D721Med (cell line): ENCODE results near the gene PEAR1.
A peak's percentile ranks its signal among the peaks of the same experiment; 100 is the strongest.

Experiments
- DNase-seq: peaks from one replicate; pipeline ENCODE4 v3.0.0; 2011; ENCODE audit warnings: low spot score; ENCODE audit not compliant: insufficient read length
- FAIRE-seq: peaks from 2 replicates; lab custom pipeline; 2011; peaks lifted over from hg19 to GRCh38; lab: Jason Lieb, UNC
- CTCF ChIP-seq: IDR thresholded peaks from 2 replicates; pipeline ENCODE4 v1.5.1; 2012; ENCODE audit warnings: mild to moderate bottlenecking, control low read depth; ENCODE audit not compliant: insufficient read depth; ENCODE audit errors: missing control alignments

PEAR1 gene

GRCh38 chr1:156886583-156887281 lies 6.8 kb upstream of the PEAR1 start:
- no peak for FAIRE-seq
- no peak for DNase-seq

GRCh38 chr1:156887317-156887716 lies 6.2 kb upstream of the PEAR1 start:
- no peak for DNase-seq
- no peak for FAIRE-seq
- no peak for TF ChIP-seq CTCF

More at GRCh38 chr1:156886583-156887281, 6.8 kb upstream of the PEAR1 start:
- TF ChIP-seq CTCF: no peak

- DNase-seq (no peak), FAIRE-seq (no peak)
- no peak for TF ChIP-seq CTCF
Observed at GRCh38 chr1:156887734-156888133, 5.8 kb upstream of the PEAR1 start.

- peak; percentile 83 for DNase-seq
- FAIRE-seq: peak; percentile 70
- TF ChIP-seq CTCF: peak; percentile 98
Observed at GRCh38 chr1:156889802-156890580, 3.5 kb upstream of the PEAR1 start.

- peak; percentile 92 for TF ChIP-seq CTCF
- DNase-seq (peak; percentile 88), FAIRE-seq (no peak)
Observed at GRCh38 chr1:156892190-156893047, 1.1 kb upstream of the PEAR1 start.

- DNase-seq (no peak), FAIRE-seq (no peak)
- no peak for TF ChIP-seq CTCF
Observed at GRCh38 chr1:156894001-156894400, 483 bp downstream of the PEAR1 start.
